Kidney (tissue), 14 donors: ENCODE results near the gene TTC6. TPM values are rescaled to one million over a fixed set of nuclear protein-coding genes. Genes with fewer than 3 reads are reported as not detected.
A peak's percentile ranks its signal among the peaks of the same experiment; 100 is the strongest.
"Not testable (repeated sequence)": the region's sequence is repeated elsewhere in the genome, so short reads cannot be mapped to it uniquely, and the experiment has no call there.

Experiments used
- DNase-seq, 5 donors: peaks; one replicate each; pipeline ENCODE4 v3.0.0-alpha.2; 2013 to 2020
- FAIRE-seq: peaks from 2 replicates; lab custom pipeline; 2012; peaks lifted over from hg19 to GRCh38; lab: Jason Lieb, UNC
- H3K27ac ChIP-seq, 2 donors: one replicate each; pipeline ENCODE4 v1.7.0; 2013; ENCODE audit warnings: low read depth in 2 of 2, low read length in 2 of 2, inconsistent platforms in 1 of 2
- H3K27me3 ChIP-seq: one replicate; pipeline ENCODE4 v1.7.1; 2013; ENCODE audit warnings: low read length, inconsistent platforms; ENCODE audit not compliant: control insufficient read depth, insufficient read depth
- H3K36me3 ChIP-seq, 3 donors: one replicate each; pipeline versions ENCODE4 v1.7.0 to v1.7.1; 2013; ENCODE audit warnings: low read length in 3 of 3, control low read depth in 1 of 3, inconsistent platforms in 1 of 3; ENCODE audit not compliant: insufficient read depth in 3 of 3, control insufficient read depth in 2 of 3
- H3K4me1 ChIP-seq, 3 donors: one replicate each; pipeline versions ENCODE4 v1.7.0 to v1.7.1; 2013; ENCODE audit warnings: low read length in 3 of 3, inconsistent platforms in 1 of 3, low read depth in 1 of 3; ENCODE audit not compliant: control insufficient read depth in 2 of 3, insufficient read depth in 2 of 3
- H3K4me3 ChIP-seq, 3 donors: one replicate each; pipeline versions ENCODE4 v1.7.0 to v1.8.1; 2013; ENCODE audit warnings: low read length in 3 of 3, control low read depth in 1 of 3, inconsistent platforms in 1 of 3
- H3K9ac ChIP-seq, 3 donors: one replicate each; pipeline versions ENCODE4 v1.7.0 to v1.7.1; 2013; ENCODE audit warnings: low read length in 3 of 3, control low read depth in 1 of 3, inconsistent platforms in 1 of 3
- H3K9me3 ChIP-seq, 3 donors: one replicate each; pipeline versions ENCODE4 v1.7.0 to v1.7.1; 2013; ENCODE audit warnings: low read length in 3 of 3, control low read depth in 1 of 3, inconsistent platforms in 1 of 3; ENCODE audit not compliant: control insufficient read depth in 2 of 3, insufficient read depth in 1 of 3
- CTCF ChIP-seq: IDR thresholded peaks from 3 replicates; pipeline ENCODE4 v1.5.1; 2012; ENCODE audit warnings: mild to moderate bottlenecking, moderate library complexity, borderline replicate concordance; ENCODE audit not compliant: insufficient read depth; ENCODE audit errors: extremely low read depth
- intact Hi-C: fragments of 100-400 bp; cut with DNase I; formaldehyde crosslinking; loops from one replicate; pipeline ENCODE4 v1.11.1; 2022
- polyA plus RNA-seq: library from polyadenylated mRNA; stranded (reverse); fragments of 350-450 nt; fragmentation: Illumina TruSeq; extraction: RNeasy Lipid Tissue Mini Kit (QIAGEN cat#74804); gene quantifications from one replicate; pipeline ENCODE4 v1.2.3, GENCODE V29; 2014; ENCODE audit warnings: low read depth, low replicate concordance; ENCODE audit not compliant: insufficient read depth
- total RNA-seq: library from RNA; stranded (reverse); fragmentation: NEBNext Ultra II Directional; extraction: Animal tissue kit (Norgen Biotek cat#: 25700); gene quantifications from one replicate; pipeline ENCODE4 v1.2.1, GENCODE V29; 2021
- donor health status: control.
- donor health status: control.
- donor health status: control.
- donor health status: control.
- donor health status: control.
- donor health status: DM: yes; HTN: yes; CAD: no.
- donor health status: Normal renal cell carcinoma (clear cell type).

Gene TTC6
- total and polyA plus RNA-seq, 2 donors from 2014 or later, result not detected

GRCh38 chr14:37550511-37550910 is 44.9 kb upstream of the TTC6 start:
- no peaks in the 10 kb centered on the region for H3K36me3 ChIP-seq
- H3K9me3 ChIP-seq, result no peaks in the 10 kb centered on the region
- no peaks in the 10 kb centered on the region for H3K4me1 ChIP-seq
- H3K27ac ChIP-seq, result no peak overlapping the region
- DNase-seq (peak in 1 of 5 donors; percentile 13), FAIRE-seq (no peak)
- intact Hi-C loops, result no loop called here
- TF ChIP-seq CTCF, result no peak
- H3K27me3 ChIP-seq, result no peaks in the 10 kb centered on the region
- no peak overlapping the region for H3K4me3 ChIP-seq
- no peak overlapping the region for H3K9ac ChIP-seq

GRCh38 chr14:37551119-37551518 is 44.3 kb upstream of the TTC6 start:
- TF ChIP-seq CTCF, result no peak
- DNase-seq (no peak), FAIRE-seq (no peak)
- Histone ChIP-seq H3K9ac (no peak overlapping the region), H3K9me3 (no peaks in the 10 kb centered on the region), H3K36me3 (no peaks in the 10 kb centered on the region), H3K4me1 (no peaks in the 10 kb centered on the region), H3K27ac (no peak overlapping the region), H3K27me3 (no peaks in the 10 kb centered on the region), H3K4me3 (no peak overlapping the region)
- intact Hi-C loops, result no loop called here

GRCh38 chr14:37553935-37554550 is 41.4 kb upstream of the TTC6 start:
- intact Hi-C loops, result no loop called here
- H3K9ac ChIP-seq, result no peak overlapping the region
- no peaks in the 10 kb centered on the region for H3K27me3 ChIP-seq
- H3K4me3 ChIP-seq, result no peak overlapping the region
- H3K36me3 ChIP-seq, result no peaks in the 10 kb centered on the region
- no peaks in the 10 kb centered on the region for H3K4me1 ChIP-seq
- no peak overlapping the region for H3K27ac ChIP-seq
- DNase-seq (no peak), FAIRE-seq (no peak)
- H3K9me3 ChIP-seq, result no peaks in the 10 kb centered on the region
- TF ChIP-seq CTCF, result no peak

- H3K4me3 ChIP-seq, FAIRE-seq, H3K27me3 ChIP-seq, H3K36me3 ChIP-seq, H3K9me3 ChIP-seq, H3K4me1 ChIP-seq, H3K9ac ChIP-seq, intact Hi-C loops, H3K27ac ChIP-seq: not testable (repeated sequence)
- peak in 1 of 5 donors; percentile 59 for DNase-seq
Observed at GRCh38 chr14:37555596-37555995, 39.8 kb upstream of the TTC6 start.
